HEK293T (cell line): ENCODE measurements around the gene PLEKHA4.
"Not testable (repeated sequence)": the region's sequence is repeated elsewhere in the genome, so short reads cannot be mapped to it uniquely, and the experiment has no call there.

Source experiments
- CTCF ChIA-PET: fragments of 350-600 bp; formaldehyde crosslinking; extraction: SDS; loops from one replicate; lab custom pipeline; 2021; ENCODE audit warnings: antibody characterized with exemption, inconsistent platforms; lab: Yijun Ruan, JAX
- POLR2A ChIA-PET: fragments of 350-600 bp; formaldehyde crosslinking; extraction: SDS; loops from one replicate; lab custom pipeline; 2020; ENCODE audit warnings: antibody characterized with exemption, inconsistent platforms; lab: Yijun Ruan, JAX
- DNase-seq: peaks from one replicate; pipeline ENCODE4 v3.0.0; 2012; ENCODE audit warnings: mixed read lengths; ENCODE audit errors: extremely low spot score
- ARNT ChIP-seq: fragments of 450-650 bp; IDR thresholded peaks from 2 replicates; pipeline ENCODE4 v1.6.1; 2017; ENCODE audit warnings: mild to moderate bottlenecking
- BHLHE40 ChIP-seq: fragments of 450-650 bp; IDR thresholded peaks from 2 replicates; pipeline ENCODE4 v1.6.1; 2016; ENCODE audit warnings: mild to moderate bottlenecking, moderate library complexity, borderline replicate concordance
- CTBP1 ChIP-seq: fragments of 450-650 bp; IDR thresholded peaks from 2 replicates; pipeline ENCODE4 v1.6.1; 2016; ENCODE audit warnings: borderline replicate concordance
- ELF4 ChIP-seq: fragments of 450-650 bp; IDR thresholded peaks from 2 replicates; pipeline ENCODE4 v1.6.1; 2017; ENCODE audit warnings: antibody characterized with exemption
- FOXA1 ChIP-seq: fragments of 450-650 bp; IDR thresholded peaks from 2 replicates; pipeline ENCODE4 v1.6.1; 2016; ENCODE audit warnings: mild to moderate bottlenecking
- FOXK2 ChIP-seq: fragments of 450-650 bp; IDR thresholded peaks from 2 replicates; pipeline ENCODE4 v1.6.1; 2016; ENCODE audit warnings: mild to moderate bottlenecking
- FOXM1 ChIP-seq: fragments of 450-650 bp; IDR thresholded peaks from 2 replicates; pipeline ENCODE4 v1.6.1; 2017; ENCODE audit warnings: mild to moderate bottlenecking, borderline replicate concordance
- HDGF ChIP-seq: fragments of 450-650 bp; IDR thresholded peaks from 2 replicates; pipeline ENCODE4 v1.6.1; 2017; ENCODE audit warnings: antibody characterized with exemption, borderline replicate concordance
- L3MBTL2 ChIP-seq: fragments of 450-650 bp; conservative IDR thresholded peaks from 2 replicates; pipeline ENCODE4 v1.6.1; 2016; ENCODE audit warnings: mild to moderate bottlenecking
- LEF1 ChIP-seq: fragments of 450-650 bp; IDR thresholded peaks from 2 replicates; pipeline ENCODE4 v1.6.1; 2017; ENCODE audit warnings: mild to moderate bottlenecking, borderline replicate concordance
- NFRKB ChIP-seq: fragments of 450-650 bp; IDR thresholded peaks from 2 replicates; pipeline ENCODE4 v1.6.1; 2016; ENCODE audit warnings: mild to moderate bottlenecking, moderate library complexity
- SP1 ChIP-seq: fragments of 450-650 bp; IDR thresholded peaks from 2 replicates; pipeline ENCODE4 v1.6.1; 2017
- SUZ12 ChIP-seq: fragments of 450-650 bp; IDR thresholded peaks from 2 replicates; pipeline ENCODE4 v1.6.1; 2016; ENCODE audit warnings: mild to moderate bottlenecking
- TARDBP ChIP-seq: fragments of 450-650 bp; IDR thresholded peaks from 2 replicates; pipeline ENCODE4 v1.6.1; 2016
- ZNF384 ChIP-seq: fragments of 450-650 bp; IDR thresholded peaks from 2 replicates; pipeline ENCODE4 v1.6.1; 2016
- TF ChIP-seq, protein P1 (sequence below): fragments of 450-650 bp; IDR thresholded peaks from 2 replicates; pipeline ENCODE4 v1.6.1; 2016

Gene PLEKHA4, protein sequence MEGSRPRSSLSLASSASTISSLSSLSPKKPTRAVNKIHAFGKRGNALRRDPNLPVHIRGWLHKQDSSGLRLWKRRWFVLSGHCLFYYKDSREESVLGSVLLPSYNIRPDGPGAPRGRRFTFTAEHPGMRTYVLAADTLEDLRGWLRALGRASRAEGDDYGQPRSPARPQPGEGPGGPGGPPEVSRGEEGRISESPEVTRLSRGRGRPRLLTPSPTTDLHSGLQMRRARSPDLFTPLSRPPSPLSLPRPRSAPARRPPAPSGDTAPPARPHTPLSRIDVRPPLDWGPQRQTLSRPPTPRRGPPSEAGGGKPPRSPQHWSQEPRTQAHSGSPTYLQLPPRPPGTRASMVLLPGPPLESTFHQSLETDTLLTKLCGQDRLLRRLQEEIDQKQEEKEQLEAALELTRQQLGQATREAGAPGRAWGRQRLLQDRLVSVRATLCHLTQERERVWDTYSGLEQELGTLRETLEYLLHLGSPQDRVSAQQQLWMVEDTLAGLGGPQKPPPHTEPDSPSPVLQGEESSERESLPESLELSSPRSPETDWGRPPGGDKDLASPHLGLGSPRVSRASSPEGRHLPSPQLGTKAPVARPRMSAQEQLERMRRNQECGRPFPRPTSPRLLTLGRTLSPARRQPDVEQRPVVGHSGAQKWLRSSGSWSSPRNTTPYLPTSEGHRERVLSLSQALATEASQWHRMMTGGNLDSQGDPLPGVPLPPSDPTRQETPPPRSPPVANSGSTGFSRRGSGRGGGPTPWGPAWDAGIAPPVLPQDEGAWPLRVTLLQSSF

DNA sequence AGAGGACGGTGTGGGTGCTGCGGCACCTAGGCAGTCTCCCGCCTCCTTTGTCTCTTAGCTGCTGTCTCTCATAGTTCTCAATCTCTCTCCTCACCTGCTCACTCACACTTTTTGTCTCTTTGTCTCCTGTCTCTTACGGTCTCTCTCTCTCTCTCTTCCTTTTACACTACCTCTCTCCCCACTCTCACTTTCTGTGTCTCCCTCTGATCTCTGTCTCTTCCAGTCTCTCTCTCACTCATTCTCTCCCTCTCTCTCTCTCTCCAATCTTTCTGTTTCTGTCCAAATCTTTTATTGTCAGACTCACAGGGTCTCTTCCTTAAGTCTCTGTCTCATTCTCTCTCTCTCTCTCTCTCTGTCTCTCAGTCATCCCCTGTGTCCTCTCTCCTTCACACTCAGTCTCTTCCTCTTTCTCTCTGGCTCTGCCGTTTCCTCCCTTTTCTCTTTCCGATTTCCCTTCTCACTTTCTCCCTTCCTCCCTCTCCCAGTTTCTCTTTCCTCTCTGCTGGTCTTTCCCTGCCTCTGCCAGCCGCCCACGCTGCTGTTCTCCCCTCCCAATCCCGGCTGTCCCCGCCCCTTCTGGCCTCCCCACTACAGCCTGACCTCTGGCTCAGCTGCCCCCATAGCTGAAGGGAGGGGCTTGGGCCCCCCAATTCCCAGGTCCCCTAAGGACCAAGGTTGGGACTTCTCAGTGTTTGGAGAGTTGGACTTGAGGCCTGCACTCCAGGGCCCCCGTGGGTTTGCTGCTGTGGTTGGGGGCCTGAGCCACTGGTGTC, at the start of gene PLEKHA4:
Gene PLEKHA4, minus strand, starts transcription at position 504 of the 773 bp plus-strand sequence. CDS start 997 bp downstream, outside the sequence.
- CTCF ChIA-PET, result no interaction called here
- DNase-seq, result no peak
- TF ChIP-seq HDGF (no peak), CTBP1 (no peak), SP1 (no peak), ARNT (no peak)
- POLR2A ChIA-PET, result interaction anchor here (0.7 kb wide), 1 partner anchor 249 kb away, joined by 4 read pairs; the partner anchor contains the start of genes RPL18 and SPHK2

DNA sequence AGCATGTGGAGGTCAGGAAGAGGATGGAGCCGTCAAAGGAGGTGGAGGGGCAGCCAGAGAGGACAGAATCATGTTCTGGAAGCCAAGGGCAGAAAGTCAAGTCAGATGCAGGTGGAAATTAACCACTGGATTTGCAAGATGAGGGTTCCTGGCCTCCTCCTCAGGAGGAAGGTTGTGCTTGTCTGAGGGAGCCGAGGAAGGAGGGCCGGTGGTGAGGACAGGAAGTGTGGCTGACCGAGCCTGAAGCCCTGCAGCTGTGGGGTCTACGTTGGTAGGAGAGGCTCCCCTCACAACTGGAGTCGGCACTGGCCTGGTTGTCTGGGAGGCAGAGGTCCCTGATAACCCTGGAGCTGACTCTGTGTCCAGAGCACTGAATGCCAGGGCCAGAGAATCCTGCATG, 49.7 kb upstream of the PLEKHA4 start:
- no peak for DNase-seq
- TF ChIP-seq SUZ12 (no peak), ZNF384 (no peak), BHLHE40 (no peak), FOXK2 (no peak), TARDBP (no peak), CTBP1 (no peak), FOXM1 (no peak), LEF1 (no peak), FOXA1 (no peak), ARNT (no peak), L3MBTL2 (no peak), ELF4 (no peak), NFRKB (no peak), SP1 (no peak), HDGF (no peak)
- TF ChIP-seq, protein P1, sequence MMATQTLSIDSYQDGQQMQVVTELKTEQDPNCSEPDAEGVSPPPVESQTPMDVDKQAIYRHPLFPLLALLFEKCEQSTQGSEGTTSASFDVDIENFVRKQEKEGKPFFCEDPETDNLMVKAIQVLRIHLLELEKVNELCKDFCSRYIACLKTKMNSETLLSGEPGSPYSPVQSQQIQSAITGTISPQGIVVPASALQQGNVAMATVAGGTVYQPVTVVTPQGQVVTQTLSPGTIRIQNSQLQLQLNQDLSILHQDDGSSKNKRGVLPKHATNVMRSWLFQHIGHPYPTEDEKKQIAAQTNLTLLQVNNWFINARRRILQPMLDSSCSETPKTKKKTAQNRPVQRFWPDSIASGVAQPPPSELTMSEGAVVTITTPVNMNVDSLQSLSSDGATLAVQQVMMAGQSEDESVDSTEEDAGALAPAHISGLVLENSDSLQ, result no peak
- CTCF ChIA-PET, result no interaction called here
- POLR2A ChIA-PET, result interaction anchor here (1.1 kb wide), 2 partner anchors 15 to 18 kb away, joined by 4 to 5 read pairs; partner anchors contain the start of gene NUCB1

DNA sequence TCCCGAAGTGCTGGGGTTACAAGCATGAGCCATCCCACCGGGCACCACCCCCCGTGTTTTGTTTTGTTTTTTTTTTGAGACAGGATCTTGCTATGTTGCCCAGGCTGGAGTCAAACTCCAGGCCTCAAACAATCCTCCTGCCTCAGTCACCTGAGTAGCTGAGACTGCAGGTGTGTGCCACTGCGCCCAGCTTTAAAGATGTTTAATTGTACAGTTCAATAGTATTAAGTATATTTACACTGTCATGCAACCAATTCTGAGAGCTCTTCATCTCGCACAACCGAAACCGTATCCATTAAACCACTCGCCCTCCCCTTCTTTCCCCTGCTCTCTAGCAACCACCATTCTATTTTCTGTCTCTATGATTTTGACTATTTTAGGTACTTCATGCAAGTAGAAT, 47.3 kb upstream of the PLEKHA4 start:
- ChIA-PET CTCF (no interaction called here), POLR2A (interaction anchor here (1.3 kb wide), 1 partner anchor 8 kb away, joined by 3 read pairs; no protein-coding TSS in a partner anchor)
- TF ChIP-seq CTBP1 (no peak), BHLHE40 (no peak), FOXA1 (no peak), ZNF384 (no peak), LEF1 (no peak), SUZ12 (no peak), L3MBTL2 (no peak), ELF4 (no peak), NFRKB (no peak), ARNT (no peak), SP1 (no peak), HDGF (no peak), TARDBP (no peak), FOXM1 (no peak), FOXK2 (no peak)
- TF ChIP-seq, protein P1, result no peak
- no peak for DNase-seq

DNA sequence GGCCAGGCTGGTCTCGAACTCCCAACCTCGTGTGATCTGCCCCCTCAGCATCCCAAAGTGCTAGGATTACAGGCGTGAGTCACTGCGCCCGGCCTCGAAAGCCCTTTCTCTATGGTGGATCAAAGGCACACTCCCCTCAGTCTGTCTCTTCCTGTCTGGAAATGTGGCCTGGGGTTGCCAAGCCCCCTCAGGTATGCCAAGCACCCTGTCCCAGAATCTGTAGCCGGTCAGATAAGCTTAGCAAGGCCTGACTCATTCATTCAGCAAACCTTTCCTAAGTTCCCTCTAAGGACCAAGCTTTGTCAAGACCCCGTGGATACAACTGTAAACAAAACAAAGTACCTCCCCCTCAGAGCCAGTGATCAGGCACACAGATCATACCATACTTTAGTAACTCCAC, 45.8 kb upstream of the PLEKHA4 start:
- TF ChIP-seq SUZ12, result no peak
- CTCF ChIA-PET, result no interaction called here
- POLR2A ChIA-PET, result no interaction called here
- DNase-seq, result no peak

DNA sequence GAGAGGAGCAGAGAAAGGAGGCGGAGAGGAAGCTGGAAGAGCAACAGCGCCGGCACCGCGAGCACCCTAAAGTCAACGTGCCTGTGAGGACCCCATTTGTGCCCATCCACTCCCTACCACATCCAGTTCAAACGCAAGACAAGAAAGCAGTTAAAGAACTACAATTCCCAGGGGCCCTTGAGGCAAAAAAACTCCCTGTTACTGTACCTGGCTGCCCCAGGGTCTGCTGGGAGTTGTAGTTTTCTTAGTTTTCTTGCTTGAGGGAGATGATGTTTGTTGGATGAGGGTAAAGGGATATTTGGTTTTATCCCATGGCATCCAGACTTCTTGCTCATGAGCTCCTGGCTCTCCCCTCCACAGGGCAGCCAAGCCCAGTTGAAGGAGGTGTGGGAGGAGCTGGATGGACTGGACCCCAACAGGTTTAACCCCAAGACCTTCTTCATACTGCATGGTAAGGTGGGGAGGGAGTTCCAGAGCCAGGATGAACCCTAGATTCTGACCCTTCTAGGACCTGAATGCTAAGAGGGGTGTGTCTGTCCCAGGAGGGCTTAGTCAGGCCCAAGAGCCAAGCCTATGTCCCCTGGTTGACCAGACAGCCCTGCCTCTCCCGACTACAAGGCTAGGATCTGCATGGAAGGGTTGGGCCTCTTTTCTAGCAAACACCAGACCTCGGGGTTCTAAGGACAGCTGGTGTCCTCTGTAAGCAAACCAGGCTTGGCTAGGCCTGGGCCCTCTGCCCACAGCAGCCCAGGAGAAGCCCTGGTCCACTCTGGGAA, 44.9 kb upstream of the PLEKHA4 start:
- peak; percentile 93 for TF ChIP-seq SUZ12
- no peak for TF ChIP-seq ARNT
- peak; percentile 68 for TF ChIP-seq L3MBTL2
- ChIA-PET POLR2A (no interaction called here), CTCF (no interaction called here)
- DNase-seq, result no peak

DNA sequence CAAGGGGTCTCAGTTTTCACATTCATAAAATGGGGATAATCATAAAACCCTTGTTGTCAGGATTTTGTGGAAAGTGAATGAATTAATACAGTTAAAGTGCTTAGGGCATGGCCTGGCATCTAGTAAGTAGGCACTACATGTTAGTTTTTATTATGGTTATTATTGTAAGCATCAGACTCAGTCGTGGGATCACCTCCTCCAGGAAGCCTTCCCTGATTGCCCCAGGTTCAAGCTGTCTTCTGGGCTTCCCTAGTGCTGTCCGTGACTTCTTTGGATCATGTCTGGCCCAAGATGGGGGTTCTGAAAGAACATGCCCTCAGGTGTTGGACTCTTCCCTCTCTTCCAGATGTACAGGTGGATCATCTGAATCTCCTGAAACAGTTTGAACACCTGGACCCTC, 42.4 kb upstream of the PLEKHA4 start:
- ChIA-PET POLR2A (no interaction called here), CTCF (interaction anchor here (0.6 kb wide), 1 partner anchor 15 kb away, joined by 6 read pairs; no protein-coding TSS in a partner anchor)
- no peak for DNase-seq
- TF ChIP-seq LEF1 (no peak), FOXK2 (no peak)

DNA sequence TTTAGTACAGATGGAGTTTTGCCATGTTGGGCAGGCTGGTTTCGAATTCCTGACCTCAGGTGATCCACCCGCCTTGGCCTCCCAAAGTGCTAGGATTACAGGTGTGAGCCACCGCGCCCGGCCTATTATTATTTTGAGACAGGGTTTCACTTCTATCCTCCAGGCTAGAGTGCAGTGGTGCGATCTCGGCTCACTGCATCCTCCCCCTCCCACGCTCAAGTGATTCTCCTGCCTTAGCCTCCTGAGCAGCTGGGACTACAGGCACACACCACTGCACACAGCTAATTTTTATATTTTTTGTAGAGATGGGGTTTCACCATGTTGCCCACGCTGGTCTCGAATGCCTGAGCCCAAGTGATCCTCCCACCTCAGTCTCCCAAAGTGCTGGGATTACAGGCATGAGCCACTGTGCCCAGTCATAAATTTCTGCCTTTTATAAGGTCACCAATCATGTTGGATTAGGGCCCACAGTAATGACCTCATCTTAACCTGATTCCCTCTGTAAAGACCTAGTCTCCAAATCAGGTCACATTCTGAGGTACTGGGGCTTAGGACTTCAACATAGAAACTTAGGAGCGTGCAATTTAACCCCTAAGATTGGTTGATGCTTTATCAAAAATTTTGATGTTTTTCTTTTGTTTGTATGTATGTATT, 41.1 kb upstream of the PLEKHA4 start:
- CTCF ChIA-PET, result not testable (repeated sequence)
- POLR2A ChIA-PET, result interaction anchor here (1.0 kb wide), 1 partner anchor 9 kb away, joined by 3 read pairs; the partner anchor contains the start of gene NUCB1

More for the DNA sequence above, 41.1 kb upstream of the PLEKHA4 start:
- DNase-seq, result not testable (repeated sequence)
